ENCODE measurements around the gene ARHGEF11. TPM values are rescaled to one million over a fixed set of nuclear protein-coding genes. Genes with fewer than 3 reads are reported as not detected.

Gene ARHGEF11
- total and polyA plus RNA-seq, 9 of the 15 experiments (the other 6 are each of a cell fraction or from before 2014, with no cell fraction given): 0.14 to 15.5 (median 9.0) TPM

- H3K9ac ChIP-seq (ENCODE audit: insufficient read depth in 1 of 2, low read depth in 2 of 2, low read length in 2 of 2): no peak overlapping the region
- no peak overlapping the region for H2AFZ ChIP-seq (ENCODE audit: low read depth, low read length)
- peaks cover 60% of the 10 kb centered on the region; the same call in 2 of the 3 replicates for H3K36me3 ChIP-seq (ENCODE audit: control insufficient read depth, insufficient read depth, low read length)
- intact Hi-C loops (cut with micrococcal nuclease): no loop called here
- no peaks in the 10 kb centered on the region for H3K27me3 ChIP-seq (ENCODE audit: control insufficient read depth in 2 of 2, insufficient read depth in 2 of 2, low read length in 2 of 2)
- no peak for ATAC-seq
- no peak for DNase-seq (ENCODE audit: extremely low read depth in 1 of 4, low spot score in 3 of 4)
- BruUV-seq (replicated peaks): no TSS peak
- peaks cover 3% of the 10 kb centered on the region for H3K9me1 ChIP-seq (ENCODE audit: control insufficient read depth, insufficient read depth, low read length)
- no peaks in the 10 kb centered on the region for H3K79me2 ChIP-seq (ENCODE audit: control insufficient read depth, insufficient read depth, low read length)
- FAIRE-seq: no peak
- H3K9me3 ChIP-seq (replicated peaks; ENCODE audit: control insufficient read depth, insufficient read depth, low read depth, low read length): no peaks in the 10 kb centered on the region
- no peak overlapping the region for H3K4me3 ChIP-seq
- POLR2A ChIA-PET: interaction anchor here (1.0 kb wide), 1 partner anchor 49 kb away, joined by 4 read pairs; no protein-coding TSS in a partner anchor
- H3K4me2 ChIP-seq (ENCODE audit: insufficient read depth, low read length): no peak overlapping the region
- 49% methylated on average over 2 of the region's 3 CpGs for WGBS (ENCODE audit: insufficient coverage, low coverage, missing lambda C conversion rate)
- H4K20me1 ChIP-seq (replicated peaks; ENCODE audit: control insufficient read depth, insufficient read depth, low read length): no peaks in the 10 kb centered on the region
- H3K27ac ChIP-seq (ENCODE audit: extremely low read depth, low read depth, low read length): no peak overlapping the region
- in situ Hi-C loops (cut with MboI): no loop called here
- CTCF ChIA-PET (ENCODE audit: low intra/inter-chr PET ratio): interaction anchor here (0.5 kb wide), 1 partner anchor 110 kb away, joined by 3 read pairs; no protein-coding TSS in a partner anchor
- no peaks in the 10 kb centered on the region; a peak in 2 of 5 replicates for H3K4me1 ChIP-seq (replicated peaks in 1 of 2; ENCODE audit: control insufficient read depth in 2 of 2, insufficient read depth in 2 of 2, low read length in 2 of 2)
- TF ChIP-seq GTF3C2 (IDR thresholded peaks at IDR 0.05; ENCODE audit: borderline replicate concordance, extremely low read depth, insufficient read length) (no peak), ZFP1 (CRISPR knock-in tag; IDR thresholded peaks at IDR 0.05) (no peak), HMGXB4 (CRISPR knock-in tag; IDR thresholded peaks at IDR 0.05) (no peak), POU5F1 (IDR thresholded peaks at IDR 0.05; ENCODE audit: borderline replicate concordance, low read depth, low read length, partially characterized antibody) (no peak), ZFP91 (CRISPR knock-in tag; IDR thresholded peaks at IDR 0.05) (no peak)
Measured at GRCh38 chr1:156943756-156944155, 101.8 kb downstream of the ARHGEF11 start.

Measured in K562 (cell line).